ENCODE measurements around the gene SEPTIN5. TPM values are rescaled to one million over a fixed set of nuclear protein-coding genes. Genes with fewer than 3 reads are reported as not detected.

The SEPTIN5 gene
- total and polyA plus RNA-seq, 9 of the 15 experiments (the other 6 are each of a cell fraction or from before 2014, with no cell fraction given), result 0.03 to 195 (median 119) TPM

DNA sequence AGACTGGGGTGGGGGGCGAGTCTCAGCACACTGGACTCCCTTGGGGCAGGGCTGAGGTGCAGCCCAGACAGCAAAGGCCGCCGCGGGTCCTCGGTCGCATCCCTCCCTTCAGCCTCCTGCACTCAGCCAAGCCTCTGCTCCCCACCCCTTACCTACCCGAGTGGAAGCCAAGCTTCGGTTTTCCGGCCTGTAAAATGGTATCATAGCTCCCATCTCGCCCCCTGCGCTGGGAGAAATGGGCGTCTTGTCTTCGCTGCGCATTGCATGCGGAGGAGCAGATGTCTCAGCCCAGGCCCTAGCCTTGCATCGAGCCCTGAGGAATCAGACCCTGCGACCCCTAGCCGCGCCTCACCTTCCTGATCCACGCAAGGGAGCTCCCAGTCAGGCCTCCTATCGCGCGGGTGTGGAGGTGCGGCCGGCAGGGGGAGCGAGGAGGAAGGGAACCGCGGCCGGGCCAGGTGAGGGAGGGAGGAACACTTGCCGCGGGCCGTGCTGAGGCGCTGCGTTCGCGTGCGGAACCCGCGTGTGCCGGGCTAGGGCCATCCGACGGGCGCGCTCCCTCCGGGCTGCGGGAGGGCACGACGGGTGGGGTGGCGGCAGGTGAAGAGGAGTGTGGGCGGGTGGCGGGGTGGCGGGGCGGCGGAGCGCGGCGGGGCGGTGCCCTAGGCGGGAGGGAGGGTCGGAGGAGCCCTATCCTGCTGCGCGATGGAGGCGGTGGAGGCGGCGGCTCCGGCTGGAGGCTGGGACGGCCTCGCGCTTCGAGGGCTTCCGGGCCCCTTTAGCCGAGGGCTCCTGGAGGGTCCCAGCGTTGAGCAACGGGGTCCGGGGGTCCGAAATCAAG, 42.2 kb downstream of the SEPTIN5 start (continued):
- TF ChIP-seq ELK1 (CRISPR knock-in tag; IDR thresholded peaks at IDR 0.05) (no peak), BCOR (IDR thresholded peaks at IDR 0.05) (peak; percentile 92), RHOXF2B (CRISPR knock-in tag; conservative IDR thresholded peaks at IDR 0.05) (peak; percentile 72; the same call in 1 of the 2 replicates), ELF4 (CRISPR knock-in tag; IDR thresholded peaks at IDR 0.05) (peak; percentile 45; the same call in 1 of the 2 replicates), MYBL2 (IDR thresholded peaks at IDR 0.05; ENCODE audit: low read depth) (no peak), MYBL2 (CRISPR knock-in tag; IDR thresholded peaks at IDR 0.05; ENCODE audit: borderline replicate concordance) (no peak), SRSF1 (IDR thresholded peaks at IDR 0.05; ENCODE audit: low read depth, low read length) (no peak), CREM (IDR thresholded peaks at IDR 0.05; ENCODE audit: low read depth) (peak; percentile 79), MTA3 (IDR thresholded peaks at IDR 0.05; ENCODE audit: borderline replicate concordance) (peak; percentile 92), ZNF41 (CRISPR knock-in tag; conservative IDR thresholded peaks at IDR 0.05) (no peak), PCBP1 (IDR thresholded peaks at IDR 0.05; ENCODE audit: low read depth, low read length, poor library complexity, severe bottlenecking) (no peak), ZNF740 (CRISPR knock-in tag; IDR thresholded peaks at IDR 0.05) (no peak), ZNF740 (tag; IDR thresholded peaks at IDR 0.05) (no peak), RAD21 (CRISPR knock-in tag; conservative IDR thresholded peaks at IDR 0.05 in 1 of 2, IDR thresholded peaks at IDR 0.05 in 1 of 2) (peak in 1 of 2 experiments; percentile 100; a peak in 3 of 4 replicates), ZC3H4 (CRISPR knock-in tag; IDR thresholded peaks at IDR 0.05; ENCODE audit: borderline replicate concordance) (no peak), TGIF2 (CRISPR knock-in tag; IDR thresholded peaks at IDR 0.05) (no peak), NONO (IDR thresholded peaks at IDR 0.05; ENCODE audit: low read depth in 2 of 2, low read length in 1 of 2) (peak in 1 of 2 experiments; percentile 88; a peak in 2 of 4 replicates), SMAD4 (CRISPR knock-in tag; conservative IDR thresholded peaks at IDR 0.05) (0 out of 2 replicates have a peak, but pooled peaks have one; percentile 10), SREBF1 (IDR thresholded peaks at IDR 0.05; ENCODE audit: borderline replicate concordance, low read depth, low read length) (peak; percentile 76), ZNF24 (IDR thresholded peaks at IDR 0.05) (0 out of 2 replicates have a peak, but pooled peaks have one; percentile 41), PURB (CRISPR knock-in tag; IDR thresholded peaks at IDR 0.05; ENCODE audit: low read depth) (no peak), TOE1 (IDR thresholded peaks at IDR 0.05; ENCODE audit: borderline replicate concordance) (peak; percentile 71), TOE1 (CRISPR knock-in tag; IDR thresholded peaks at IDR 0.05; ENCODE audit: borderline replicate concordance, low read depth) (no peak)
- TF ChIP-seq, protein P1, sequence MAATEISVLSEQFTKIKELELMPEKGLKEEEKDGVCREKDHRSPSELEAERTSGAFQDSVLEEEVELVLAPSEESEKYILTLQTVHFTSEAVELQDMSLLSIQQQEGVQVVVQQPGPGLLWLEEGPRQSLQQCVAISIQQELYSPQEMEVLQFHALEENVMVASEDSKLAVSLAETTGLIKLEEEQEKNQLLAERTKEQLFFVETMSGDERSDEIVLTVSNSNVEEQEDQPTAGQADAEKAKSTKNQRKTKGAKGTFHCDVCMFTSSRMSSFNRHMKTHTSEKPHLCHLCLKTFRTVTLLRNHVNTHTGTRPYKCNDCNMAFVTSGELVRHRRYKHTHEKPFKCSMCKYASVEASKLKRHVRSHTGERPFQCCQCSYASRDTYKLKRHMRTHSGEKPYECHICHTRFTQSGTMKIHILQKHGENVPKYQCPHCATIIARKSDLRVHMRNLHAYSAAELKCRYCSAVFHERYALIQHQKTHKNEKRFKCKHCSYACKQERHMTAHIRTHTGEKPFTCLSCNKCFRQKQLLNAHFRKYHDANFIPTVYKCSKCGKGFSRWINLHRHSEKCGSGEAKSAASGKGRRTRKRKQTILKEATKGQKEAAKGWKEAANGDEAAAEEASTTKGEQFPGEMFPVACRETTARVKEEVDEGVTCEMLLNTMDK (IDR thresholded peaks at IDR 0.05; ENCODE audit: borderline replicate concordance, insufficient read depth, low read depth, low read length, poor library complexity, severe bottlenecking), result peak; percentile 81
